HG03039 (cell line): Measurements from ENCODE around the gene MCF2L2.

Experiments
- ATAC-seq: cut with Tn5 transposase; IDR thresholded peaks from one replicate; pipeline ENCODE4 v1.9.1; 2021; ENCODE audit warnings: mild to moderate bottlenecking, moderate library complexity; ENCODE audit not compliant: unreplicated experiment

Gene MCF2L2

DNA sequence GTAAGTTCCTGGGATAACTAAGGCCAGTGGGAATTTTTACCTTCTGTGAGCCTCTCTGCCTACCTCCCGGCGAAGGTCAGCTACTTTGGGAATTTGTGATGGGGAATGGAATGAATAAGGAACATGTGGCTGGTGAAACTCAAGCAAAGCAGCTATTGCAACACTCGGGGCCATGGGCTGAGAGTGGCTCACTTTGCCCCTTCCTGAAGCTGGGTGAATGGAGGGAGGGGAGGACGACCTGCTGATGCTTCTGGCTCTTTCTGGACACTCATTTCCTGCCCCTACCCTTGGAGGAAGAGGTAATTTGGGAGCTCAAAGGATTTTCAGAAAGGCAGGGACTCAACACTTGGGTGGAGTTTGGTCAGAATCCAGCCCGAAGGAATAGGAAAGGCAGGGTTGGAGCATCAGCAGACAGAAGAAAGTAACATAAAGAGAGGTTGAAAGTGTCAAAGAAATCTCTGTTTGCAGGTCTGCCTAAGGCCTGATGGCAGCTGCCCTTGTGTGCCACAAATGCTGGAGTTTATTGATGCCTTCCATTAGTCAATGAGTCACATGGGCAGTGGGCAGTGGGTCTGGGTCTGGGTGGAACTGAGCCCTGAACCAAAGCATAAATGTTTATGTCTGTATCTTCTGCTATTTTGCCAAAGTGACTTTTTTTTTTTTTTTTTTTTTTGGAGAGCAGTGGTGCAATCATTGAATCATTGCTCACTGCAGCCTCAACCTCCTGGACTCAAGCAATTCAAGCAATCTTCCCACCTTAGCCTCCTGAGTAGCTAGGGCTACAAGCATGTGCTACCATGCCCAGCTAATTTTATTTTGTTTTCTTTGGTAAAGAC lies 278.3 kb downstream of the MCF2L2 start:
- ATAC-seq = no peak

DNA sequence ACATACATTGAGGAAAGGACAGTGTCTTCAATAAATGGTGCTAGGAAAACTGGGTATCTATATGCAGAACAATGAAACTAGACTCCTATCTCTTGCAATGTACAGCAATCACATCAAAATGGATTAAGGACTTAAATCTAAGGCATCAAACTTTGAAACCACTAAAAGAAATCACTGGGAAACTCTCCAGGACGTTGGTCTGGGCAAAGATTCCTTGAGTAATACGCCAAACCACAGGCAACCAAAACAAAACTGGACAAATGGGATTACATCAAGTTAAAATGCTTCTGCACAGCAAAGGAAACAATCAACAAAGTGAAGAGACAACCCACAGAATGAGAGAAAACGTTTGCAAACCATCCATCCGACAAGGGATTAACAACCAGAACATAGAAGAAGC lies 280.4 kb downstream of the MCF2L2 start:
- no peak for ATAC-seq

DNA sequence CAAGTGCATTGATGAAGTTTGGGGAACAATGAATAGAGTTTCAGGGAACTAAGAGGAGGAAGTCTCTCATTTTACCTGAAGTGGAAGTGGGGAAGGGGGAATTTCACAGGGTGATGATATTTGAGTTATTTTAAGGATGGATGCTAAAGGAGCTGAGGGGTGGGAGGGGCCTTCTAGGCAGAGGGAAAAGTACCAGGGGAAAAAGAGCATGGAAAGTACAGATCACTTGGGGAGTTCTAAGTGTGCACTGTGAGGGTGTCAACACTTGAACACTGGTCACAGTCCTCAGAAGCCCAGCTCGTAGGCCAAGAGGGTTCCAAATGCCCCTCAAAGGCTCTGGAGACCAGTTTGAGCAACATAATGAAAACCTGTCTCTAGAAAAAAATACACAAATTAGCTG lies 284.1 kb downstream of the MCF2L2 start:
- no peak for ATAC-seq

DNA sequence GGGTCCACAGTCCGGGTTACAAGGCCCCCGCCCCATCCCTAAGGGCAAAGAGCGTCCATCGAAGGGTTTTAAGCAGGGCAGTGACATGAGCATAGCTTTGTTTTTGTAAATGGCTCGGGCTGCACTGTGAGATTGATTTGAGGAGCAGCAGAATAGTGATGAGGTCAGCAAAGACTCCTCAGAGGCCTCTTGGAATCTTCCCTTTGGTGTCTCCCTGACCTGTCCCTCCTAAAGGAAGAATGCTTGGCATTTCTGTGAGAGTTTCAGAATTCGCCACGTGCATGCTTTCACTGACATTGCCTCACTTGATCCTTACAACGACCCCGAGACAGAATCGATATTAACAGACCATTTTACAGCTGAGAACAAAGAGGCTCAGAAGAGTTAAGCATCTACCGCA lies 286.2 kb downstream of the MCF2L2 start:
- no peak for ATAC-seq

DNA sequence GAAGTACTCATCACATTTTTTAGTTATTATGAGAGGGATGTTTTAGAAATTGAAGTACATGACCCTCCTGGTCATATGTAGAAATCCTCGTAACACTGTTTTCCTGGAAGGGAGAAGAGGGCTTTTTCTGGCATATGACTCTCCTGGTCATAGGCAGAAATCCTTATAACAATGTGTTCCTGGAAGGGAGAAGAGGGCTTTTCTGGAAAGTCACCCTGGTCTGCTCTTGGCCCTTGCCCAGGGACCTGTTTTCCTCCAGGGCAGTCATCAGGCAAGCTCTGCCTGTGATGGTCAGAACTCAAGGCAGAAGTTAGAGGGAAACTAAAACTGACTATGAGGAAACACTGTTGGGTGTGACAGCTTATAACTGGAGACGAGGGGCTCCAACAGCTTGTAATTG lies 293.6 kb downstream of the MCF2L2 start:
- ATAC-seq = no peak

DNA sequence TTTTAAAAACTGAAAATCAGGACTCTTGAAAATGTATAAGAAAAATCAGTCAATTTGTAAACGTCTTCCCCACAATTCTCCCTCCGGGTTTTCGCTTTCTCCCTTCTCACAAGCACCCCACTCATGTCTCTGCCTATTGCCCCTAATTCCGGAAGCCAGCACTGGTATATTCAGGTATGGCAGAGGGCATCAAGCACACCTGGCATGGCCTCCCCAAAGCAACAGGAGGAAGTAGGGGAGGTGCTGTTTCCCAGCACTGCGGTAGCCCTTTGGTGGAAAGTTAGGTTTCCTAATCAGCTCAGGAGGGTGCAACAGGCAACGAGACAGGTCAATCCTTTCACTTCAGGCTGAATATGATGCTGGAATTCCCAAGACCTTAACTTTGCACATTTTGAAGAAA lies 296.0 kb downstream of the MCF2L2 start:
- ATAC-seq = no peak

DNA sequence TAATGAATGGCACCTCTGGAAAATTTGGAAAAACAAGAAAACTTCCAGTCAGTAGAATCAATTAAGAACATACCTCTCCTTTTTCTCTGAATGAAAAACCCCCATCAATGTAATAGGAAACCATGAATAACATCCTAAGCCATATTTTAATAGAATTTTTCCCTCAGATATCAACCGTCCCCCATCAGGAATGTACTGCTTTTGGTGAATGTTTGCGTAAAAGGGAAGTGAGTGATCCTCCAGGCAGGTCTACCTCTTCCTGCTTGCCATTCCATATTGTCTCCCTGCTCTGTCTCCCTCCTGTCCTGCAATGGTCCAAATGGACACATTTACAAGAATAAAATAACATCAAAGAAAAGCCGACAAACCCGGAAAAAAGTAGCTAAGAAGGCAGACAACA lies 296.7 kb downstream of the MCF2L2 start:
- ATAC-seq = no peak

DNA sequence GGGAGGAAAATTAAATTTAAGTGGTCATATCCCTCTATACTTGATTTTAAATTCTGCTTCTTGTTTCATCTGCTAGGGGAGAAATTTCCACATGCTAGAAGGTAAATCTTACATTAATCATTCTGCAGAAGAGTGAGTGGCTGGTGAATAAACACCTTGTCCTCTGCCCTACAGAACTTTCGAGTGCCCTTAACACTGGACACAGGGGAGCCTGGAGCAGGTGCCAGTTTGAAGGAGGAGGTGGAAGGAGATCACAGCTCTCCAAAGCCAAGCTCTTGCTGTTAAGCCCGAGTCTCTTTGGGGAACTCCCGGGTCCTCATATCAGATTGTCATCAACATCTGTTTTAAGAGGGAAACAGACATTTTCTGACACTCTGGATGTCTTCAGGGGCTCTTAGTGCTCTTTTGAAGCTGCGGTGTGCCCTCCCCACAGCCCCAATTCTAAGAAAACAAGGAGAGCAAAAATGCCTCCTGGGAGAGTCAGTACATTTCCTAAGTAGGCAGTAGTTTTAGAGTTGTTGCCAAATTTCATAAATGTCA lies 297.2 kb downstream of the MCF2L2 start:
- no peak for ATAC-seq

DNA sequence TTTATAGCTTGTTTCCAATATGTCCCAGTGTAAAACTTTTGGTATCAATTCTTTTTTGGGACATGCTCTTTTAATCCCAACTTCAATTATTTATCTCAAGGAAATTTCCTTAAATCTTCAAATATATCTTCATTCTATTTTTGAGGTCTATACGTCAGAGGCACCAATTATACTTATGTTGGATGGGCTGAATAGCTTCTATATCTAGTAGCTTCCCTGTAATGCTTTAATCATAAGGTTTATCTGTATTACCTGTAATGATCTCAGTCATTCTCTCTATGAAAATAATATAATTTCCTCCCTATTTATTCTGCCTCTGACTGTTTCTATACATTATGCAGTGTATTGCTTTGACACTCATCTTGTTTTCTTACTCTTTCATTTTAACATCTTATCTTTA lies 299.2 kb downstream of the MCF2L2 start:
- ATAC-seq = no peak

DNA sequence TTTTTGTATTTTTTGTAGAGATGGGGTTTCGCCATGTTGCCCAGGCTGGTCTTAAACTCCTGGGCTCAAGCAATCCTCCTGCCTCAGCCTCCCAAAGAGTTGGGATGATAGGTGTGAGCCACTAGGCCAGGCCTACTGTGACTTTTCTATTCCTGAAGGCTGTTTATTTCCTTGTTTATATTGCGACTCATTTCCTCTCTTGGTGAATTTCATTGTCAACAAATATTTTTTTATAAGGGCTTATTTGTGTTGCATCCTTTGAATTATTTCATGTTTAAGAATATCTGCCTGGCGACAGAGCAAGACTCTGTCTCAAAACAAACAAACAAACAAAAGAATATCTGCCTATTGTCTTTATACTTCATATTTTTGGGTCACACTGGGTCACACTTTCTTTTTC lies 299.7 kb downstream of the MCF2L2 start:
- no peak for ATAC-seq
